Calu3 (cell line): Measurements from ENCODE around the gene ZNF664. TPM values are rescaled to one million over a fixed set of nuclear protein-coding genes. Genes with fewer than 3 reads are reported as not detected.

Source experiments
- BruUV-seq: library from RNA; stranded (reverse); fragments of 400-500 nt; replicated peaks from 2 replicates; lab custom pipeline; 2021; lab: Mats Ljungman, UMichigan
- CTCF ChIA-PET: fragments of 300-600 bp; sonication (Branson Sonifier 250); formaldehyde crosslinking; loops from one replicate; lab custom pipeline; 2022; ENCODE audit warnings: antibody characterized with exemption; lab: Charles Lee
- DNase-seq: peaks from one replicate; pipeline ENCODE4 v3.0.0; 2022
- H3K27ac Mint-ChIP-seq: one replicate; pipeline ENCODE4 v1.8.0; 2022; ENCODE audit warnings: mixed read lengths; ENCODE audit not compliant: unreplicated experiment
- H3K27me3 Mint-ChIP-seq: one replicate; pipeline ENCODE4 v1.8.0; 2022; ENCODE audit warnings: mixed read lengths; ENCODE audit not compliant: unreplicated experiment
- H3K36me3 Mint-ChIP-seq: one replicate; pipeline ENCODE4 v1.8.0; 2022; ENCODE audit warnings: mild to moderate bottlenecking, moderate library complexity, mixed read lengths; ENCODE audit not compliant: insufficient read depth, unreplicated experiment
- H3K4me1 Mint-ChIP-seq: one replicate; pipeline ENCODE4 v1.8.0; 2022; ENCODE audit warnings: mild to moderate bottlenecking, low read depth, mixed read lengths; ENCODE audit not compliant: unreplicated experiment
- H3K4me3 Mint-ChIP-seq: one replicate; pipeline ENCODE4 v1.8.0; 2022; ENCODE audit warnings: mild to moderate bottlenecking, low read depth, moderate library complexity, mixed read lengths; ENCODE audit not compliant: unreplicated experiment
- H3K9me3 Mint-ChIP-seq: one replicate; pipeline ENCODE4 v1.8.0; 2022; ENCODE audit warnings: low read depth, mixed read lengths; ENCODE audit not compliant: unreplicated experiment
- CTCF ChIP-seq: fragments of 200-600 bp; IDR thresholded peaks from one replicate; pipeline ENCODE4 v1.8.0; 2022; ENCODE audit warnings: antibody characterized with exemption; ENCODE audit not compliant: unreplicated experiment
- intact Hi-C: fragments of 100-400 bp; cut with micrococcal nuclease; formaldehyde crosslinking; loops from one replicate; pipeline ENCODE4 v1.10.0; 2022; ENCODE audit not compliant: unreplicated experiment
- total RNA-seq: library from RNA; stranded (reverse); gene quantifications from 2 replicates; pipeline ENCODE4 v1.2.3, GENCODE V29; 2022

ZNF664 gene
- total RNA-seq, 1 experiment from 2014 or later, result 130 TPM

DNA sequence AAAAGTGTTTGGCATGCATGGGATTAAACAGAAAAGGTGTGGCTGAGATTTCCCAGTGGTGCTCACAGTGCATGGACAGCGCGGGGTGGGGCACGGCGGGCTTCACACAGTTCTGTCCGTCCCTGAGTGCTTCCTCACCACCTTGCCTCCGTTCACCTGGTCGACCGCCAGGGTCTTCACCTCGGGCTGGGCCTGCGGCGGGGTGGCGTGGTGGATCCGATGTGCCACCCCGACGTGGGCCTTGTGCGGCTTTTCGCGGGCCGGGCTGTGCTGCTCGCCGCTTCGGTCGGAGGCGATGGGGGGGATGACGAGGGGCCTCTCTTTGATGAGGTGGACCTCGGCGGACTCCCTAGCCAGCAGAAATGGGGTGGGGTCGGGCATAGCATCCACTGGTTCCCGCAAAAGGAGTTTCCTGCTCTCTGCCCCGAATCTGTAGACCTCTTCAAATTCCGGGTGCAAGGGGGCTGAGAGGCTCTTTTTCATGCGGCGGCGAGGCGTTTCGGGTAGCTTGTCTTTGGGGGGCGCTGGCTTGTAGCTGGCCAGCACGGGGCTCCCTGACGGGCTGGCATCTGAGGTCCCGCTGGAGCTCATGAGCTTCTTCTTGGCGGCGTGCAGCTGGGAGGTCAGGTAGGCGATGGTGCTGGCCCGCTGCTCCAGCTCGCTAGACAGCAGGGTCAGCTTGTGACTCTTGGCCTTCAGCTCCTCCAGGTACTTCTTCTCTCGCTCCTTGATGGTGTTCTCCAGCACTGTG lies 35.9 kb upstream of the ZNF664 start:
- peaks cover 7% of the 10 kb centered on the region for H3K27me3 Mint-ChIP-seq
- no peaks in the 10 kb centered on the region for H3K4me1 Mint-ChIP-seq
- BruUV-seq, result no TSS peak
- TF ChIP-seq CTCF, result no peak
- H3K4me3 Mint-ChIP-seq, result no peak overlapping the region
- intact Hi-C loops, result no loop called here
- DNase-seq, result no peak
- H3K36me3 Mint-ChIP-seq, result peaks cover 10% of the 10 kb centered on the region
- CTCF ChIA-PET, result no interaction called here
- H3K9me3 Mint-ChIP-seq, result no peaks in the 10 kb centered on the region
- no peak overlapping the region for H3K27ac Mint-ChIP-seq

- no peak for DNase-seq
- H3K27me3 Mint-ChIP-seq, result no peaks in the 10 kb centered on the region
- no peak for TF ChIP-seq CTCF
- no peak overlapping the region for H3K27ac Mint-ChIP-seq
- H3K9me3 Mint-ChIP-seq, result no peaks in the 10 kb centered on the region
- BruUV-seq, result no TSS peak
- intact Hi-C loops, result no loop called here
- CTCF ChIA-PET, result no interaction called here
- no peak overlapping the region for H3K4me3 Mint-ChIP-seq
- H3K36me3 Mint-ChIP-seq, result peaks cover 10% of the 10 kb centered on the region
- no peaks in the 10 kb centered on the region for H3K4me1 Mint-ChIP-seq
Measured at GRCh38 chr12:123937707-123938591, 35.1 kb upstream of the ZNF664 start.

GRCh38 chr12:123938679-123939480 lies 34.1 kb upstream of the ZNF664 start:
- H3K27ac Mint-ChIP-seq, result no peak overlapping the region
- H3K4me1 Mint-ChIP-seq, result no peaks in the 10 kb centered on the region
- TF ChIP-seq CTCF, result no peak
- H3K27me3 Mint-ChIP-seq, result no peaks in the 10 kb centered on the region
- intact Hi-C loops, result no loop called here
- CTCF ChIA-PET, result no interaction called here
- no peaks in the 10 kb centered on the region for H3K9me3 Mint-ChIP-seq
- no TSS peak for BruUV-seq
- DNase-seq, result peak; percentile 26
- H3K36me3 Mint-ChIP-seq, result peaks cover 5% of the 10 kb centered on the region
- H3K4me3 Mint-ChIP-seq, result no peak overlapping the region
